ENCODE data around the gene NELFCD.

DNA sequence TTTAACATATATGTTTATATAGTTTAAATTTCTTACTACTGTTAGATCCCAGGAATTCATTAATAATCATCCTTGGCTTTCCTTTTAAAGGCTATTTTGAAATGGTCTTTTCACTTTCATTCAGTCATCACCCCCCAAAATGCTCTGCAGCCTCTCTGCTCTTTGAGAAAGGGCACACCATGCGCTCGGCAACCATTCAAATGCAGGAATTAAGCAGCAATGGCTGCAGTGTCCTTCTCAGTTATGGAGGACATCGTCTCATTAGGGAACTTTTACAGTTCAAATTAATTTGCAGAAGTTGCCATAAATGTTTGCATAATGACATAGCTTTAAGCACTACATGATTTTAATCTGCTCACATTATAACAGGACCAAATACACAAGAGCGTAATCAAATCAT is 44.5 kb downstream of the NELFCD start:
- TF ChIP-seq, protein P1, sequence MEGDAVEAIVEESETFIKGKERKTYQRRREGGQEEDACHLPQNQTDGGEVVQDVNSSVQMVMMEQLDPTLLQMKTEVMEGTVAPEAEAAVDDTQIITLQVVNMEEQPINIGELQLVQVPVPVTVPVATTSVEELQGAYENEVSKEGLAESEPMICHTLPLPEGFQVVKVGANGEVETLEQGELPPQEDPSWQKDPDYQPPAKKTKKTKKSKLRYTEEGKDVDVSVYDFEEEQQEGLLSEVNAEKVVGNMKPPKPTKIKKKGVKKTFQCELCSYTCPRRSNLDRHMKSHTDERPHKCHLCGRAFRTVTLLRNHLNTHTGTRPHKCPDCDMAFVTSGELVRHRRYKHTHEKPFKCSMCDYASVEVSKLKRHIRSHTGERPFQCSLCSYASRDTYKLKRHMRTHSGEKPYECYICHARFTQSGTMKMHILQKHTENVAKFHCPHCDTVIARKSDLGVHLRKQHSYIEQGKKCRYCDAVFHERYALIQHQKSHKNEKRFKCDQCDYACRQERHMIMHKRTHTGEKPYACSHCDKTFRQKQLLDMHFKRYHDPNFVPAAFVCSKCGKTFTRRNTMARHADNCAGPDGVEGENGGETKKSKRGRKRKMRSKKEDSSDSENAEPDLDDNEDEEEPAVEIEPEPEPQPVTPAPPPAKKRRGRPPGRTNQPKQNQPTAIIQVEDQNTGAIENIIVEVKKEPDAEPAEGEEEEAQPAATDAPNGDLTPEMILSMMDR (IDR thresholded peaks at IDR 0.05; ENCODE audit: borderline replicate concordance, extremely low read depth, low read length, poor library complexity, severe bottlenecking): no peak
- TF ChIP-seq EZH2 (IDR thresholded peaks at IDR 0.05; ENCODE audit: borderline replicate concordance, low read depth, low read length, severe bottlenecking): no peak
